ENCODE results near the gene CYP19A1.
A peak's percentile ranks its signal among the peaks of the same experiment; 100 is the strongest.
"Not testable (repeated sequence)": the region's sequence is repeated elsewhere in the genome, so short reads cannot be mapped to it uniquely, and the experiment has no call there.

The CYP19A1 gene

DNA sequence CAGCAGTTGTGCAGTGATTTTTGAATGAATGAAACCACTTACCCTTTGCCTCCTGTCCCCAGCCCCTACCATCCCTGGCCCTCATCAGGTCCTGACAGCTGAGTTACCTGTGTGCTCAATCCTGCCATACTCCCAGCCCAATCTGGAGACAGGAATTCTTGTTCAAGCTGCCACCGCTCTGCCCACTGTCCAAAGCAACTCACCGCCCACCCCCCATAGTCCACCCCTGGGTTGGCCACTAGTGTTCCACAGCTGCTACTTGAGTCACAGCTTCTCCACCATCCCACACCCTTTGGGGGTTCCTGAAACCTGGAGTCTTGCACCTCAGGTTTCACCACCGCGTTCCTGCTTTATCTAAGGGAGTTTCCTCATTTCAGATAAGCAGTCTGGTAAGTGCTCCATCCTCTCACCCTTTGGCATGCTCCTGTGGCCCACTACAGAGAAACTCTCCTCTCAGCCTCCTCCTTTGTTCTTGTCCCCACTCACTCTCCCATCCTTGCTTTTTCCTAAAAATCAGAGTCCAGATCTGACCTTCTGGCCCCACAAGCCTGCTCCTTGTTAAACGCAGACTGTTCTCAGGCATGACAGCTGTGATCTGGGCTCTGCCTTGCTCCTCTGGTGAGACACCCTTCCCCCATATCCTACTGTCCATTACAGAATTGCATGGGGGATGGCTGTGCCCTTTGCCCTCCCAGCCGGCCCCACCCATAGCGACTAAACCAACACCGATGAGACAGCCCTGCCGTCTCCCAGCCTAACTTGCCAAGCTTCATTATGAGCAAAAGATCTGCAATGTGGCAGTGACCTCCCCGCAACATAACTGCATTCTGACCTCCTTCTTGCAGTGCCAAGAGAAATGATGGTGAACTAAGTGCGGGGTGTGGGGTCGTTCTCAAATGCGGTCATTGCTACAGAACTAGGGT lies 50.0 kb downstream of the CYP19A1 start:
- DNase-seq, result no peak

DNA sequence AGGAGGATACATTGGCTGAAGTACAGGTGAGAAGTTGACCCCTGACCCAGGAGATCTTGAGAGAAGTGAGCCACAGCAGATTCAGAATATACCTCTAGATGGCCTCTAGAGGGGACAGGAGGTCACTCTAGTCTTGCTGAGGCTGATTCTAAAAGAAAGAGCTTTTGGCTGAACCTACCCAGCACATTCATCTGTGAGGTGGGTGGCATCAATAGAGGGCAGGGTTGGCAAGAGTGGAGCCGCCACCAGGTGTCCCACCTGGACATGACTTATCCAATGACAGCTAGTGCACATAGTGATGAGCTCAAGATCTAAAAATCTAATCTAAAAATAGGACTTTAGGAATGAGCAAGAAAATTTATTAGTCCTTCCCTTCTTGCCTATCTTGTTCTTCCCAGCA lies 51.6 kb downstream of the CYP19A1 start:
- DNase-seq, result no peak

DNA sequence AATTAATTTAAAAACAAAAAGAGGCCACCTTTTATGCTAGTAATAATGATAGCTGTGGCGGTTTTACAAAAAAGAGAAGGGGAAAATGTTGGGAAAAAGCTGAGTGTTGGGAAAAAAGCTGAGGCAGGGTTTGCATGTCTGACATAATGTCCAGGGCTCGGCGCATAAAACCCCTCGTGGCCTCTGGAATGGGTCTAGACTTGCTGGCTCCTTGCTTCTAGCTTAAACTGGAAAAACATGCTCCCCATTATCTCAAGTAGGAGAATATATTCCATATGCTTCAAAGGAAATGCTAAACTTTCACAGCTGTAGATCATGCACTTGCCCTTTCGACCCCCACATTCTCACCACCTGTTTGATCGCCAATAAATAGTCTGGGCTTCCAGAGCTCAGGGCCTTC lies 53.0 kb downstream of the CYP19A1 start:
- DNase-seq, result no peak

DNA sequence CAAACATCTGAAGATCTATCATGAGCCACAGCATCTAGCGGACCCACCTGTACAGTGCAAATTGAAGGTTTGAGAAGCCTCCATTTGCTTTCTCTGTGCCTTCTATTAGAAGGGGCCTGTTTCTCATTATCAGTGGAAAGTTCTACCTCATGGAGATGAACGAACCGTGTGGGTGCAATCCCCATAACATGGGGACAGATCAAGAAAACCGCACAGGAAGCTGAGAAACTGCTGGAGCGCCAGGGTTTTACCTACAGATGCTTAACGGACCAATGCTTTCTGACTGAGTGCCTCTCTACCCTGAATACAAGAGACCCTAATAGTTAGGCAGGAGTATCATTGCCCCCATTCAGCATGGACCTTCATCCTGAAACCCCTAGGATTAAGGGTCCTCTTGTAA lies 53.5 kb downstream of the CYP19A1 start:
- no peak for DNase-seq

DNA sequence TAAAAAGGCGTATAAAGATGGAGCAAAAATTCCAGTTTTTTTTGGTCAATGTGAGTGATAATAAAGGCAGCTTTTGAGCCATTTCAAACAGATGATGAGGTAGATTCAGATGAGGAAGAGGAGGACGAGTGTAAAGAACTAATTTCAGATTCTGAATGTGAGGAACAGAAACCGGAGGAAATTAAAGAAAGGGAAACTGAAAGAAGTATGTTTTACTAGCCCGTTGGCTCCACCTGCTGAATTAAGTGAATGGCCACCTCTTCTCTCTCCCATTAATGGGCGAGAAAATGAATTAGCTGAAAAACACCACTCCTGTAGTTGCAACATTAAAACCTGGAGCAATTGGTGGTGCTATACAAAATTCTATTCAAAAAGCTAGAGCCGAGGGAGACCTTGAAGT lies 55.4 kb downstream of the CYP19A1 start:
- no peak for DNase-seq

DNA sequence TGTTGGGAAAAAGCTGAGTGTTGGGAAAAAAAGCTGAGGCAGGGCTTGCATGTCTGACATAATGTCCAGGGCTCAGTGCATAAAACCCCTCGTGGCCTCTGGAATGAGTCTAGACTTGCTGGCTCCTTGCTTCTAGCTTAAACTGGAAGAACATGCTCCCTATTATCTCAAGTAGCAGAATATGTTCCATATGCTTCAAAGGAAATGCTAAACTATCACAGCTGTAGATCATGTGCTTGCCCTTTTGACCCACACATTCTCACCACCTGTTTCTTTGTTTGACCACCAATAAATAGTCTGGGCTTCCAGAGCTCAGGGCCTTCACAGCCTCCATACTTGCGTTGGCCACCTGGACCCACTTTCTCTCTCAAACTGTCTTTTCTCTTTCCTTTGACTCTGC lies 56.2 kb downstream of the CYP19A1 start:
- DNase-seq, result not testable (repeated sequence)

DNA sequence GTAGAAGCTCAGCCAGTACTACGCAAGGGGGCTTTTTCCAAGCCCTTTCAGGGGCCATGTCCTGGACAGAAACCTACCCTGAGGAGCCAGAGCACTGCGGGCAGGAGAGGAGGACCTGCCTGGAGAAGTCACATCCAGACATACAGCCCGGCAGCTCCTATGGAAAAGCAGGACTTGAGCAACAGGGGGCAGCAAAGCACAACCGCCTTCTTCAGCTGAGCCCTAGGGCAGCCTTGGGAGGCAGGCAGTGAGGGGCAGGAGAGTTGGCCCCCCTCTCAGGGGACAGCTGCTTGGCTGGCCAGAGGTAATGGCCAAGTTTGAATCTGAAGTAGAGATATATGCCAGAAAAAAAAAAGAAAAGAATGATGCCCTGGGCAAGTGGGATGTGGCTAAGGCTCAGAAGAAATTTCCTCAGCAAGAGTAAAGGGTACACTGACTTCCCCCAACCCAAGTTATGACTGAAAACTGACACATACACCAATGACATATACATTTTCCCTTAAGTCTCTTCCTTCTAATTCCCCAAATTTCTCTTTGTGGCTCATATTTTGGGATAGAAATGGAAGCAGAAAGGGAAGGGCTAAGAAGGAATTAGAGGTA lies 56.9 kb downstream of the CYP19A1 start:
- DNase-seq, result peak; percentile 48

DNA sequence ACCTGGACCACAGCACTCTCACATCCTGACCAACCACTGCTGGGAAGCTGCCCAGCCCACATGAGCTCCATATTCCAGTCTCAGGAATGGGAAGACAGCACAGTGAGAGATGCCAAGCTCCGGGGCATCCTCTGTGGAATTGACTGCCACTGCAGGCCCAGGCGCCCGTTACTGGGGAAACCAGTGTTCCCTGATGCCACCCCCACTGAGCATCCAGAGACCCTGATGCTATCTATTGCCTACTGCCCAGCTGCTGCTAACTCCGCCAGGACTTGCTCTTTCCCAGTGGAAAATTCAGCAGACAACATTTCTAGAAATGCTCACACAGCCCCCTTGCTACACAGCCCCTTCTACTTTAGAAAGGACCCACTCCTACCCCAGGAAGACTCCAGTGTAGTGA lies 57.6 kb downstream of the CYP19A1 start:
- DNase-seq, result no peak

DNA sequence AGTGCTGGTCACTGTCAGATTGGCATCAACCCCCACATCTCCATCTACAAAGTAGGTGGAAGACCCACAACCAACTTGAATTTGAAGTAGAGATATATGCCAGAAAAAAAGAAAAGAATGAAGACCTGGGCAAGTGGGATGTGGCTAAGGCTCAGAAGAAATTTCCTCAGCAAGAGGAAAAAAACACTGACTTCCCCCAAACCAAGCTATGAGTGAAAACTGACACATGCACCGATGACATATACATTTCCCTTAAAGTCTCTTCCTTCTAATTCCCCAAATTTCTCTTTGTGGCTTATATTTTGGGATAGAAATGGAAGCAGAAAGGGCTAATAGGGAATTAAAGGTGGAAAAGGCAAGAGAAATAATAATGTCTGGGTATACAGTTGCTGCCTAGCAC lies 59.0 kb downstream of the CYP19A1 start:
- no peak for DNase-seq

DNA sequence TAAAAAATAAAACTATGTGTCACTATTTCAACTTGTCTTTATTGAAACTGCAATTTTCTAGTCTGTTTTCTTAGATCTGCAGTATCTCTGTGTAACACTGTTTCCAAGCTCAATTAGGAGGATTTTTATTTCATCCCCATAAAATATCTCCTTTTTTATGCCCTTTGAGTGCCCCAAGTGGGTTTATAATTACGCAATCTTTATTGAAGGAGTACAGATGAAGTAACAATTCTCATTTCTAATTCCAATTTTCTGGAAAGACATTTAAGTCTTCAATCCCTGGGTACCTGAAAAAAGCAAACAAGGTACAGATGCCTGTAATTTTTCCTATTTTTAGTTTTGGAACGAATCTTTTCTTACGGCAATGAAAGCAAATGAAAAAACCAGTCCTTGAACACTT lies 61.3 kb downstream of the CYP19A1 start:
- no peak for DNase-seq

DNA sequence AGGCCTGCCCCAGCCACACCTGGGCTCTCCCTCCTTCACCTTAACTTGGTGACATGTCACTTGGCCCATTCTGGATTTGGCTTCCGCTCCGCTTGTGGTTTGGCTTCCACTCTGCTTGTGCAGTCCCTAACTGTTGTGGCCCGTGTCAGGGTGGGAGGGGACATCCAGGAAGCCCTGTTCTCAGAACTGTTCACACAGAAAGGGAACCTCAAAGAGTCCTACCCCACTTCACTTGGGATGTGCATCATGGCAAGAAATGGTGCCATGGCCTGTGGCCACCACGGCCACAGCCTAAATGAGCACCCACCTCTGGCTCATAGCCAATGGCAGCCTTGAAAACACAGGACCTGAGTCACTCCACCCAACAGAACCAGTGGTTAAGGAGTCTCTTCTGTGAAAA lies 63.4 kb downstream of the CYP19A1 start:
- no peak for DNase-seq

DNA sequence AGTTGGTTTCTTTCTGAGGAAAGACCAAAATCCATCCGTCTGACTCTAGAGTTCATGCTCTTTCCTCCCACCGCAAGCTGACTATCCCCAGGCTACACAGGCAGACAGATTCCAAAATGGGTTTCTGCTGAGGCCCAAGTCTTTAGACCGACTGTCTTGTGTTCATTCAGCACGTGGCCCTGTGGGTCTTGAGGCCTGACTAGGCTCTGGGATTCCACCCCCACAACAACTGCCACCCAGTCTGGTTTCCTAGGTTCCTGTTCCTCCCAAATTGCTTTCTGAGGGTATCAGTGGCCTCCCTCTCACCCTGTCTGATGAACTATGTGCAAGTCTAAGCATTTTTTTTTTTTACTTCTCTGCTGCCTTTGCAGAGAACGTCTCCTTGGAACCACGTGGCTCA lies 67.7 kb downstream of the CYP19A1 start:
- DNase-seq, result no peak

DNA sequence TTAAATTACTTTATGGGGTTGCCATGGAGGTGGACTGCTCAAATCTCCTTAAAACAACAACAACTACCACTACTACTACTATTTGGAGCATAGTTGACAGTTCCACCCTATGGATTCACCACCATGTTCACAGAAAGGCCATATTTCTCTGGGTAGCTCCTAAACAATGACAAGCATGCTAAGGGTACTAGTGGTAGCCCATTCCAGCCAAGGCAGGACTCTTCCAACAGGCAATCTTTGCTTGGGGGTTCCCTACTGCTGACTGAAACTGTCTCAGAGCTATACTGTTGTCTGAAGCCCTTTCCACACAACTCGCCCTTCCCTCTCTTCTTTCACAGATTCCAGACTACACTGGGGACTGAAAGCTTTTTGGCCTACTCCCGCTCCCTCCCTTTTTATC lies 68.9 kb downstream of the CYP19A1 start:
- no peak for DNase-seq

DNA sequence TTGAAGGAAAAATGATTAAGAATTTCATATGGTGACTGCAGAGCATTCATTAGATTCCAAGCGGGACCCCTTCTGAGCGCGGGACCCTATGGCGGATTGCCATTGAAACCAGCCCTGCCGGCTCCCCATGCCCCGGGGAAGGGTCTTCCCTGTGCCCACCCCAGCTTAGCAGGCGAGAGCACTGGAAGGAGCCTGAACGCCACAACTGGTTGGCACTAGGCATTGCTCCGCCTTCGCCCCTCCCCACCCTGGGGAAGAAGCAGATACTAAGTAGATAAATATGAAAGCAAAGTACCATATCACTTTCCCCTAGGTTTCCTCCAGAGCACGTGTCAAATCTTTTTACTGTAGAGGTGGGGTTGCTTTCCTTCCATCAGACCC lies 70.7 kb downstream of the CYP19A1 start:
- peak; percentile 22 for DNase-seq

DNA sequence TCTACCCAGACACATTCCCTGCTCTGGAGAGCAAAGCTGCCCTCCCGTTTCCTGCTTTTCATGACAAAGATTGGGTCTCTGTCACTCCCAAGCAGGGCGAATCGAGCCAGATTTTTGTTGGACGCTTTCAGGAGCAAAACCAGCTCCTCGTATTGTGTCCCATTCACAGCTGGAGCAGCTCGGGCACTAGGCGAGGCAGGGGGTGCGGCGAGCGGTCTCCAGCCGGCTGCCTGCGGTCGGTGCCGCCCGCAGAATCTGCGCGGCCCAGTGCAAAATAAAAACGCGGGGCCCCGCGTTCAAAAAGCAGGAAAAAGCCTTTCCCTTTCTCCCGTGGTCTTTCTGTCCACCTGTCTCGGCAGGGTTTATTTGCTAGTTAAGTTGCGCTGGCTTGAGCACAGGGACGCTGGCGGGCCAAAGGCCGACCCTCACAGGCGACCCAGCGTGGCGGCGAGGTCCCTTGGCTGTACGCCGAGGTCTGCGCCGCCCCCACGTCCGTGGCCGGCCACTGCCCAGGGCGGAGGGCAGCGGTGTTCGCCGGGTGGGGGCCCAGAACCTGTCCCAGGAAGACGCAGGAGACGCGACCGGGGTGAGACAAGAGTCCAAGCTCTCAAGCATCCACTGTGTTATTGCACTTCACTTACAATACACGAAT lies 71.2 kb downstream of the CYP19A1 start:
- peak; percentile 26 for DNase-seq

DNA sequence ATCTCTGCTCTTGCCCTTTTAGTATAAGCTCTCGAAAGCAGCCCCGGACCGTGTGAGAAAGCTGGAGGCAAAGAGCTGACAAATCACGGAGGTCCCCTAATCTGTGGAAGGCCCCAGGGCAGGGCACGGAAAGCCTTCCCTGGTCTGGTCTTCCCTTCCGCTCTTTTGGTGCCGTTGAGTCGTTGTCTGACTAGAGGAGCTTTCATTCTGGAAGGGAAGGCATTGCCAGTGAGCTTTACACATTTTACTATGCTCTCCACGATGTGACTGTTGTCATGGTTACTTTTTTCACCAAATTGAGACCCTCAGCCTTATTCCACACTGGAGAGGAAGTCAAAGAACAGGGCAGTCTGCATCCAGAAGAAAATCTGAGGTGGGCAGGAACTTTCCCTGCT lies 71.7 kb downstream of the CYP19A1 start:
- peak; percentile 13 for DNase-seq

DNA sequence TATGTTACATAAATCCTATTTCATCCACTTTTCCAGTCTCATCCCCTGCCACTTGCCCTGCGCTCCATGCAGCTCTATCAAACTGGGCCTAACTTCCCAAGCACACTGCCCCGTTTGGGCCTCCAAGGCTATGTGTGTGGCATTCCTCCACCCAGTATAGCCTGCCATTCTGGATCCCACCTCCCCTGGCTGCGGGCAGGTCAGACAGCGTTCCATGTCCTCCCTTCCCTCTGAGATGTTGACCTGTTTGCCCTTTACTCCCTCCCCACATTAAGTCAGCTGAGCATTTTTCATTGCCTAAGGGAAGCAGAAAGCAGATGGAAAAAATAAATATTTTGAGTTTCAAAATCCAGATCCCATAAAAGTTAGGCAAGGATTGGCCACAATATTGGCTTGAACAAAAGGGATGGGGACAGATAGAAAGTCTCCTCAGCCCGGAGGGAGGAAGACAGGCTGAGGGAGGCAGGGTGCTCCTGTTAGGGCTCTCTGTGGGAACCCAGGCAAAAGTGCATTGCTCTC lies 73.3 kb downstream of the CYP19A1 start:
- DNase-seq, result no peak

DNA sequence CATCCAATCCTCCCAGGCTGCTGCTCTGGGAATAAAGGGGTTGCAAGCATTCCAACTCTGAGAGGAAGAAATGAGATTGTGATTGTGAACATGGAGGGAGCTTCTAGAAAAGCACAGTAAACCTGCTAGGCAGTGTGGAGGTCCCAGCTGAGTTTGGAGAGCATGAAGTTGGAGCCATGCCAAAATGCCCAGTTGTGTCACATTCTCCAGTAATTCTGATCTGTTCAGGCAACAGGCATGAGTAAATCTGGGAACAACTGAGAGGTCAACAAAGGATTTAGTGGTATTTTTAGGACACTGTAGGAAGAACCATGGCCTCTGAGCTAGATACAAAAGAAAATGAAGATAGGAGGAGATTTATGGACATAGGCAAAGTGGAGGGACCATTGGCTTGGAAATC lies 74.7 kb downstream of the CYP19A1 start:
- no peak for DNase-seq

DNA sequence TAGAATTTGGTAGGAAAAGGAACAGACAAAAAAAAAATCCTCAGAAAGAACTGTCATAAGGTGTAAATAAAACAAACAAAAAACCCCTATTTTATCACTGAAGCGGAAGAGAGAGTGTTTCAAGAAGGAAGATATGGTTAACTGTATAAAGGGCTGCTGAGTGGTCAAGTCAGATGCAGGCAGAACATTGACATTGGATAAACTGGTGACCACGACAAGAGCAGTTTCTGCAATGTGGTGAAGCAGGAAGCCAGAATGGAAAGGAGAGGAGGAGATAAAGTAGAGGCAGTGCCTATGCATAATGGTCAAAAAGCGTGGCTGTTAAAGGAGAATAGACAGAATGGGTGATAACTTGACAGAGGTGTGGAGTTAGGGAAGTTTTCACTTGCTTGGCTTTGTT lies 75.3 kb downstream of the CYP19A1 start:
- DNase-seq, result no peak

DNA sequence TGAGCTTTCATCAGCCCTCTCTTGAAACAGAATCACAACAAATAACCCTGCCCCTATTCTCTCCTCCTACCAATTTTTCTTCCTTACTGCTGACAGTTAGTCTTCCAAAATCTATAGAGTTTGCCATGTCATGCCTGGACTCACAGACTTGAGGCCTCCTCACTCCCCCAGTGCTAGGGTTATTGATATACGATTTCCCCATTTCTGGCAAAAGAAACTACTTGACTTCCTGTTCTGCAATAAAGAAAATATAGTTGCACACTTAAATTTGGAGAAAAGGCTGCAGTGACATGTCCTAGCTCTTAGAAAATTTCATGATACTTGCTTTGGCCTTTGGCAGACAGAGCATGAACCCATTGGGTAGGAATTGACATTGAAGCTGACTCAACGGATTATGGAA lies 75.9 kb downstream of the CYP19A1 start:
- DNase-seq, result no peak

DNA sequence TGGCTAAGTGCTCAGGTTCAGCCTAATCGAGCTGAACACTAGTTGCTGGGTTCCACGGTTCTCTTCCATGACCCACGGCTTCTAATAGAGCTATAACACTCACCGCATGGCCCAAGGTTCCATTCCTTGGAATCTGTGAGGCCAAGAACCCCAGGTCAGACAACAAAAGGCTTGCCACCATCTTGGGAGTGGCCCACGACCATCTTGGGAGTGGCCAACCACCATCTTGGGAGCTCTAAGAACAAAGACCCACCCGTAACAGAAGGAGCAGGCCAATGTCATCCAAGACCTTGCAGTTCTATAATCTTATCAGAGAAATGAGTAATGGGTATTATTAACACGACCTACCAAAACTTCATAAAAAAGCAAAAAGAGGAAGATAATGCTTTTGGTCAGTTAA lies 77.3 kb downstream of the CYP19A1 start:
- not testable (repeated sequence) for DNase-seq

DNA sequence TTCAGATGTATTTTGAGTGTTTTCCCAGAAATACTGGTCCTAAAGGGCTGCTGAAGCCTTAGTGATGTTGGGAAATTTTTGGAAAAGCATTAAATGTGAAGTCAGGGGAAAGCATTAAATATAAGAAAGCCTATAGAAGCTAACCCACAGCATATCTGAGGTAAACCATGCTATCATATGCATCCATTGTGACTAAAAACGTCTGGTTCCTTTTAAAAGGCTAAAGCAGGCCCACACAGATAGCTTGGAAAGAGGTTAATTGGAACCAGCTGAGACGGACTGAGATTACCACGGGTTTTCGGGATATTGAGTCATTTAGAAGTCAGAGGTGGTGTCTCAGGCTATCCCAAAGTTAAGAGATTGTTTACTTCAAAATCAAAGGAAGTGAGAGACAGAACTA lies 78.2 kb downstream of the CYP19A1 start:
- DNase-seq, result peak; percentile 45

DNA sequence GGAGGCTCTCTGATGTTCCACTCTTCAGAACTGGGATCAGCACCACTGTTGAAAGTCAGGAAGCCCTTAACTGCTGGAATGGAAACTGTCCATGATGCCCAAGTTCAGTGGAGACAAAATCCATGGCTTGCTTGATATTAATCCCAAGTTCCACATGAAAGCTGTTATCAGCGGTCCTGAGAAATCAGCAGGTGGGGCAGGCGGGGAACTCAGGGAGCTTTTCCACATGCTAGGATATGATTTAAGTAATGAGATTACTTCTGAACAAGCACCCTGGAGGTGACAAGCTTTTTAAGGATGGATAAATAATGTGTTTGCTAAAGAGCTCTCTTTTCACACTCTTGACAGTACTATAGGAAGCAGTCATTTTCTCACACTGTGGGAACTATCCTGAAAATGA lies 82.9 kb downstream of the CYP19A1 start:
- DNase-seq, result no peak

DNA sequence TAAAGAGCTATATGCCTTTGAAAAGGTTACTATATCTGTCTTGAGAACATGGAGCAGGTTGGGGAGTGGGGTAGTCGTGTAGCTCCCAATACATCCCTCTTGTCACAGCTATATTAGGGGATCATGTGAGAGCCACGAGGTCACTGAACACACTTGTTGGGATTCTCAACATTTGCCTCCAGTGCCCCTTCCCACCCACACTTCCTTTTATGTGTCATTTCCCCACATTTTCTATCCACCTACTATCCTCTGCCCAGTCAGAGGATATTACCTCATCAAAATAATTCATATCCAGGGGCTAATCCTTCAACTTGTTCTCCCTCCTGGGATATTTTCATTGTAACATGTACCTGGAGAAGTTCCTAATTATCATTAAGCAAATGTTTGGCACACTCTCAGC lies 85.0 kb downstream of the CYP19A1 start:
- DNase-seq, result no peak
